ENCODE data around the gene DDX54. TPM values are rescaled to one million over a fixed set of nuclear protein-coding genes. Genes with fewer than 3 reads are reported as not detected.

DDX54 gene
- total RNA-seq, 1 experiment from 2014 or later = 101 TPM

DNA sequence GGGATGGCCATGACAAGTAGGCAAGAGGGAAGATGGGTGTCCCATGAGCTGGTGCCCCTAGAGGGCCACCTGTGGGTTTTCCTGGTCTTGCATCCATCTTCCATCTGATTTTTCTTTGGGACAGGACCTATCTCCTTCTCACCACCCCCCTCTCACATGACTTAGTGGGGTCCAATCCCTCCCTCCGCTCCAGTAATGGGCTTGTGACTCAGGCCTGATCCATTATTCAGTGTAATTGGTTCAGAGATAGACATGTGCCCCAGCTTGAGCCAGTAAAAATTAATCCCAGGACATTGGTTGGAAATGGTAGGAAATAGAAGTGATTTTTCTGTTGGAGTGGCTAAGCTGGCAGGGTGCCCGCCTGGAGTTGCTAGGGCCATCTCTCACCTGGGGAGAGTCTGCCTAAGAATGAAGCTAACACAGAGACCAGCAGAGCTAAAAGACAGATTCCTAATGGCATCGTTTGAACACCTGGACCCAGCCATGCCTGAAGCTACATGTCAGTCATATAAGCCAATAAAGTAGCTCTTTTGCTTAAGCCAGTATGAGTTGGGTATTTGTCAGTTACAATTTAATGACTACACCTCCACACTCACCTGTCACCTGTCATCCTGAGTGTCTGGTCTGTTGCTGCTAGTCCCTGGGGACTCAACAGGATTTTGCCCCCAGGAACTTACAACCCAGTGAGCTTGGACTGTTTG is 64.5 kb downstream of the DDX54 start:
- intact Hi-C loops (cut with micrococcal nuclease; ENCODE audit: unreplicated experiment) = no loop called here
- no peaks in the 10 kb centered on the region for H3K27me3 ChIP-seq (ENCODE audit: control insufficient read depth, insufficient read depth, low read length)
- H3K36me3 ChIP-seq (ENCODE audit: control insufficient read depth, insufficient read depth, low read length) = no peaks in the 10 kb centered on the region
- no peaks in the 10 kb centered on the region for H3K9me3 ChIP-seq (ENCODE audit: control insufficient read depth, insufficient read depth, low read depth, low read length)
- in situ Hi-C loops (cut with HindIII; ENCODE audit: low pct_unique_long_range_greater_than_20kb, low sequenced_read_pairs) = no loop called here
- CTCF ChIA-PET = interaction anchor here (0.6 kb wide), 1 partner anchor 52 kb away, joined by 3 read pairs; no protein-coding TSS in a partner anchor
- POLR2A ChIA-PET = no interaction called here
- H3K27ac ChIP-seq (ENCODE audit: low read length) = no peak overlapping the region
- no peak overlapping the region for H3K4me3 ChIP-seq (ENCODE audit: low read depth in 2 of 2, low read length in 2 of 2)
- no TSS peak for BruUV-seq (replicated peaks)
- ATAC-seq = no peak
- TF ChIP-seq, protein P1, sequence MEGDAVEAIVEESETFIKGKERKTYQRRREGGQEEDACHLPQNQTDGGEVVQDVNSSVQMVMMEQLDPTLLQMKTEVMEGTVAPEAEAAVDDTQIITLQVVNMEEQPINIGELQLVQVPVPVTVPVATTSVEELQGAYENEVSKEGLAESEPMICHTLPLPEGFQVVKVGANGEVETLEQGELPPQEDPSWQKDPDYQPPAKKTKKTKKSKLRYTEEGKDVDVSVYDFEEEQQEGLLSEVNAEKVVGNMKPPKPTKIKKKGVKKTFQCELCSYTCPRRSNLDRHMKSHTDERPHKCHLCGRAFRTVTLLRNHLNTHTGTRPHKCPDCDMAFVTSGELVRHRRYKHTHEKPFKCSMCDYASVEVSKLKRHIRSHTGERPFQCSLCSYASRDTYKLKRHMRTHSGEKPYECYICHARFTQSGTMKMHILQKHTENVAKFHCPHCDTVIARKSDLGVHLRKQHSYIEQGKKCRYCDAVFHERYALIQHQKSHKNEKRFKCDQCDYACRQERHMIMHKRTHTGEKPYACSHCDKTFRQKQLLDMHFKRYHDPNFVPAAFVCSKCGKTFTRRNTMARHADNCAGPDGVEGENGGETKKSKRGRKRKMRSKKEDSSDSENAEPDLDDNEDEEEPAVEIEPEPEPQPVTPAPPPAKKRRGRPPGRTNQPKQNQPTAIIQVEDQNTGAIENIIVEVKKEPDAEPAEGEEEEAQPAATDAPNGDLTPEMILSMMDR (IDR thresholded peaks at IDR 0.05) = no peak
- no peak for TF ChIP-seq TCF7L2 (IDR thresholded peaks at IDR 0.05; ENCODE audit: low read depth, low read length)
- no peak for TF ChIP-seq POLR2AphosphoS5 (IDR thresholded peaks at IDR 0.05; ENCODE audit: low read depth, low read length)
- TF ChIP-seq, protein P2, sequence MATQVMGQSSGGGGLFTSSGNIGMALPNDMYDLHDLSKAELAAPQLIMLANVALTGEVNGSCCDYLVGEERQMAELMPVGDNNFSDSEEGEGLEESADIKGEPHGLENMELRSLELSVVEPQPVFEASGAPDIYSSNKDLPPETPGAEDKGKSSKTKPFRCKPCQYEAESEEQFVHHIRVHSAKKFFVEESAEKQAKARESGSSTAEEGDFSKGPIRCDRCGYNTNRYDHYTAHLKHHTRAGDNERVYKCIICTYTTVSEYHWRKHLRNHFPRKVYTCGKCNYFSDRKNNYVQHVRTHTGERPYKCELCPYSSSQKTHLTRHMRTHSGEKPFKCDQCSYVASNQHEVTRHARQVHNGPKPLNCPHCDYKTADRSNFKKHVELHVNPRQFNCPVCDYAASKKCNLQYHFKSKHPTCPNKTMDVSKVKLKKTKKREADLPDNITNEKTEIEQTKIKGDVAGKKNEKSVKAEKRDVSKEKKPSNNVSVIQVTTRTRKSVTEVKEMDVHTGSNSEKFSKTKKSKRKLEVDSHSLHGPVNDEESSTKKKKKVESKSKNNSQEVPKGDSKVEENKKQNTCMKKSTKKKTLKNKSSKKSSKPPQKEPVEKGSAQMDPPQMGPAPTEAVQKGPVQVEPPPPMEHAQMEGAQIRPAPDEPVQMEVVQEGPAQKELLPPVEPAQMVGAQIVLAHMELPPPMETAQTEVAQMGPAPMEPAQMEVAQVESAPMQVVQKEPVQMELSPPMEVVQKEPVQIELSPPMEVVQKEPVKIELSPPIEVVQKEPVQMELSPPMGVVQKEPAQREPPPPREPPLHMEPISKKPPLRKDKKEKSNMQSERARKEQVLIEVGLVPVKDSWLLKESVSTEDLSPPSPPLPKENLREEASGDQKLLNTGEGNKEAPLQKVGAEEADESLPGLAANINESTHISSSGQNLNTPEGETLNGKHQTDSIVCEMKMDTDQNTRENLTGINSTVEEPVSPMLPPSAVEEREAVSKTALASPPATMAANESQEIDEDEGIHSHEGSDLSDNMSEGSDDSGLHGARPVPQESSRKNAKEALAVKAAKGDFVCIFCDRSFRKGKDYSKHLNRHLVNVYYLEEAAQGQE (IDR thresholded peaks at IDR 0.05; ENCODE audit: insufficient read depth in 1 of 2, low read depth in 2 of 2, low read length in 1 of 2) = no peak
- no peak for TF ChIP-seq SIN3A (IDR thresholded peaks at IDR 0.05; ENCODE audit: borderline replicate concordance, insufficient read depth, low read depth, low read length)
- DNase-seq (ENCODE audit: low read depth, low spot score) = no peak
- no peaks in the 10 kb centered on the region for H3K4me1 ChIP-seq (ENCODE audit: control insufficient read depth, insufficient read depth, low read length)

DNA sequence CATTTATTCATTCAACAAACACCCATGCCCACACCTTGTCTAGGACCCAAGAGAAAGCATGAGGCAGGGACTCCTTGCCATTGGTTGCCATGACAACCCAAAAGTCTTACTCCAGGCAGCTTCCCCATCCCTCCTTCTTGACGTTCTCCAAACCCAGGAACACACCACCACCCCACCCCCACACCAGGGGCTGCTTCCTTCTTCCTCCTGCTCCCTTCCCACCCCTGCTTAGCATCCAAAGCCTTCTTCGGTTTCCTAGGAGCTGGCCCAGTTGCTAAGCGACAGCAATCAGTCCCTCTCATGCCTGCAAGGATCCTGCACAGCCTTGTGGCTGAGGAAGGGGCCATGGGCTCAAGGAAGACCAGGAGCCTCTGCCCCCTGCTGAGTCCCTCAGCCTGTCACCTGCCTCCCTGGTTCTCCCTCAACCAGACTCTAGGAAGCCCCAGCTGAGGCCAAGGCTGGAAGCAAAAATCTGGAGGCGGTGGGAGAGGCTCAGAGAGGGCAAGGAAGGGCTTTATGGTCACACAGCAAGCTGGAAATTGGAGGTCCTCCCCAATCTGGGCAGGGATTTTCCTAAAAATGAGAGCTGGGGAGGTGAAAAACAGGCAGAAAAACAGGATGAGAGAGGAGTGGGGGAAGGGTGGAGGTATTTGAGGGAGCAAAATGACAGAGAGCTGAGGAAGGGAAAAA is 65.2 kb downstream of the DDX54 start:
- H3K9me3 ChIP-seq (ENCODE audit: control insufficient read depth, insufficient read depth, low read depth, low read length) = no peaks in the 10 kb centered on the region
- TF ChIP-seq SIN3A (IDR thresholded peaks at IDR 0.05; ENCODE audit: borderline replicate concordance, insufficient read depth, low read depth, low read length) = no peak
- TF ChIP-seq TCF7L2 (IDR thresholded peaks at IDR 0.05; ENCODE audit: low read depth, low read length) = no peak
- TF ChIP-seq POLR2AphosphoS5 (IDR thresholded peaks at IDR 0.05; ENCODE audit: low read depth, low read length) = no peak
- TF ChIP-seq, protein P1 (IDR thresholded peaks at IDR 0.05) = no peak
- TF ChIP-seq, protein P2 (IDR thresholded peaks at IDR 0.05; ENCODE audit: insufficient read depth in 1 of 2, low read depth in 2 of 2, low read length in 1 of 2) = no peak
- no peak overlapping the region for H3K27ac ChIP-seq (ENCODE audit: low read length)
- CTCF ChIA-PET = no interaction called here
- POLR2A ChIA-PET = no interaction called here
- DNase-seq (ENCODE audit: low read depth, low spot score) = no peak
- ATAC-seq = no peak
- no peak overlapping the region for H3K4me3 ChIP-seq (ENCODE audit: low read depth in 2 of 2, low read length in 2 of 2)
- H3K27me3 ChIP-seq (ENCODE audit: control insufficient read depth, insufficient read depth, low read length) = no peaks in the 10 kb centered on the region
- in situ Hi-C loops (cut with HindIII; ENCODE audit: low pct_unique_long_range_greater_than_20kb, low sequenced_read_pairs) (no loop called here), intact Hi-C loops (cut with micrococcal nuclease; ENCODE audit: unreplicated experiment) (no loop called here)
- H3K36me3 ChIP-seq (ENCODE audit: control insufficient read depth, insufficient read depth, low read length) = no peaks in the 10 kb centered on the region
- no TSS peak for BruUV-seq (replicated peaks)
- H3K4me1 ChIP-seq (ENCODE audit: control insufficient read depth, insufficient read depth, low read length) = no peaks in the 10 kb centered on the region
